Stimulated activated CD8-positive, alpha-beta memory T cell treated with anti-CD3 and anti-CD28 coated beads, Interleukin-2, amount 100 ng/mL, for 48 hours (primary cell): ENCODE measurements around the gene ME3.

Source experiments
- DNase-seq, 2 donors: peaks; one replicate each; pipeline ENCODE4 v3.0.0-alpha.2; 2020; ENCODE audit warnings: low read depth in 2 of 2

ME3 gene

GRCh38 chr11:86514453-86514852, 158.0 kb downstream of the ME3 start:
- DNase-seq, result no peak

- no peak for DNase-seq
Observed at GRCh38 chr11:86513746-86514373, 158.6 kb downstream of the ME3 start.

DNA sequence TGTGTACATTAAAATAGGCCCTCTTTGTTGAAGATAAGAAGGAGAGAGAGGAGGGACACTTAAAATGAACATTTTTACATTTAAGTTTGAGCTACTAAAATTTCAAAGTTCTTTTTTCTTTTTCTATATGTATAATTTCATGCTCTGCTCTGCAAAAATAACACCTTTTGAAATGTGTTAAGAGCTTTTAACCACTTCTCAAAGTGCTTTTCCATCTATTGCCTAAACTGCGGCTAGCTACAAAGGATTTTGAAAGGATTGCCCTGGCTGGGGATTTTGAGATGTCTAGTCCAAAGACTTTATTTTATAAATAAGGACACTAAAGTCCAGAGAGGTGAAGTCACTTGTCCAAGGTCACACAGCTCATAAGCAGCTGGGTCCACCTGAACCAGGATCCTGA, 159.3 kb downstream of the ME3 start:
- no peak for DNase-seq

- DNase-seq, result no peak
Observed at GRCh38 chr11:86511086-86511551, 161.3 kb downstream of the ME3 start.

GRCh38 chr11:86510674-86511073, 161.7 kb downstream of the ME3 start:
- DNase-seq, result no peak

DNA sequence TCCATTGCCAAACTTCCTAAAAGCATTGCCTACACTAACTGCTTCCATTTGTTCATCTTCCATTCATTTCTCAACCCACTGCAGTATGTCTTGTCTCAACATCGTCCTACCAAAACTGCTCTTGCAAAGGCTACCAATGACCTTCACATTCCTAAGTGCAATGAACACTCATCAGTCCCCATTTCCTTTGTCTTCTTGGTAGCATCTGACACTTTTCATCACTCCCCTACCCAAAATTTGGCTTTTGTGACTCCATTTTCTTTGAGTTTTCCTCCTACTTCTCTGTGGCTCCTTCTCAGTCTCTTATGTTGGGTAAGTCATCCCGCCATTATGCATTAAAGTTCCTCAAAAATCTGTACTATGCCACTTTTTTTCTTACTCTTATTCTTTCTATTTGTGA, 162.3 kb downstream of the ME3 start:
- no peak for DNase-seq

- DNase-seq, result no peak
Observed at GRCh38 chr11:86509588-86509974, 162.8 kb downstream of the ME3 start.

- no peak for DNase-seq
Observed at GRCh38 chr11:86508604-86509587, 163.5 kb downstream of the ME3 start.

- DNase-seq, result no peak
Observed at GRCh38 chr11:86507249-86507845, 165.1 kb downstream of the ME3 start.

GRCh38 chr11:86506235-86506634, 166.2 kb downstream of the ME3 start:
- DNase-seq, result no peak

DNA sequence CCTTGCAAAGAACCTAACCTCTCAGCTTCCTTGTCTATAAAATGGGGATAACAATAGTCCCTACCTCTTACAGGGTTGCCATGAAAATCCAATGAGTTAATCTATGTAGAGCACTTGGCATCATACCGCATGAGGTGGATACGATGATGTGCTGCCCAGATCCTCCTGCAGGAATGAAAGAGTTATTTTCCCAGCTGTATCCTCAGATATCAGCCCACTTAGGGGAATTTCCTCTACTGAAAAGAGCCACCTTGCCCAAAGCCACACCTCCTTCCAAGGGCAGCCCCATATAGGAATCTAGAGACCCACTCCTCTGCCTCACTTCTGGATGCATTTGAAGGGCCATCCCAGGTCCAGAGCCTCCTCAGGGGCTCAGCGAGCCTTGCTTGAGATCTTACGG, 169.3 kb downstream of the ME3 start:
- no peak for DNase-seq

GRCh38 chr11:86502137-86502642, 170.2 kb downstream of the ME3 start:
- no peak for DNase-seq

GRCh38 chr11:86500500-86501140, 171.8 kb downstream of the ME3 start:
- DNase-seq, result no peak

DNA sequence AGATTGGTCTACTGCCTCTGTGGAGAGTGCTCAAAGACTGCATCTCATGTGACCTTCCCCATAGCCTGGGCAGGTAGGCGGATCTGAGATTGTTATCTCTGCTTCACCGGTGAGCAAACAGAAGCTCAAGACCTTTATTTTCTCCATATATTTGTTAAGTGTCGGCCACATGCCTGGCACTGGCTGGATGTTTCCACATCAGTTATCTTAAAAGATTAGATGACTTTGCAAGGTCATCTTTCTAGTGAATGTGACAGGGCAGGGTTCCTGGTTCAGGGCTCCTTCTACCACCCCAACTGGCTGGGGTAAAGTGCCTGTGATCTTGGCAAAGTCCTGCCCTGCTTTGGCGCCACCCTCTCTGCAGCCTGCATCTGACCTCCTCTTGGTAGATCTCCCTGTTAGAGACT, 172.7 kb downstream of the ME3 start:
- DNase-seq, result no peak

DNA sequence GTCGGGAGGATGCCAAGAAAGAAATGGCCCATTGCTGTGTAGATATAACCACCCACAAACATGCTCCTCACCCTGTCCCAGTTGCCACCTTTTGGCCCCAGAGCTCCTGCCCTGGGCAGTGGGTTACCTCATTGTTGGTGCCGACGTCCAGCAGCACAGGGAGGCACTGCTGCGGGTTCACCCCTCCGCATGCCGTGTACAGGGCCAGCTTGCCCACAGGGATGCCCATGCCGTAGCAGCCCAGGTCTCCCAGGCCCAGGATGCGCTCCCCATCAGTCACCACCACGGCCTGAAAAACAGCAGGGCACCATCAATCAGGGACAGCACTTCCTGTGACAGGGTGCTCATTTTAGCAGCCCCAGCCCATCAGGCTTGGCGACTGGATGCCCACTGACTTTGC, 174.6 kb downstream of the ME3 start:
- DNase-seq, result no peak

DNA sequence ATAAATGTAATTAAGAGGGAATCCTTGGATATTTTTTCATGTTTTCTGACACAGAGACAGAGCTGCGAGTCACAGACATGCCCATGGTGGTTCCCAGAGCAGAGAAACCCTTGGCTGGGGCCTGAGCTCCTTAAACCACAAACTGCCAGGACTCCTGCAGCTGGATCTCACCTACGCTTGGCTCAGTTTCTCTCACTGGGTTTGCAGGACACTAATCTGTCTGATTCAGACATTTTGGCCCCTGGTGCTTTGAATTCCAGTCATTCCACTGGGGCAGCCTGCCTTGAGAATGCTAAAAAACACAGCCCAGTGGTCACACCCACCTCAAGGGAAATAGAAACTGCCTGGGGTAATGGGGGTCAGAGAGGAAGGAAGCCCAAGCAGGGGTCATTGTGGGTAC, 175.1 kb downstream of the ME3 start:
- DNase-seq, result no peak

GRCh38 chr11:86495351-86495750, 177.1 kb downstream of the ME3 start:
- DNase-seq, result no peak

DNA sequence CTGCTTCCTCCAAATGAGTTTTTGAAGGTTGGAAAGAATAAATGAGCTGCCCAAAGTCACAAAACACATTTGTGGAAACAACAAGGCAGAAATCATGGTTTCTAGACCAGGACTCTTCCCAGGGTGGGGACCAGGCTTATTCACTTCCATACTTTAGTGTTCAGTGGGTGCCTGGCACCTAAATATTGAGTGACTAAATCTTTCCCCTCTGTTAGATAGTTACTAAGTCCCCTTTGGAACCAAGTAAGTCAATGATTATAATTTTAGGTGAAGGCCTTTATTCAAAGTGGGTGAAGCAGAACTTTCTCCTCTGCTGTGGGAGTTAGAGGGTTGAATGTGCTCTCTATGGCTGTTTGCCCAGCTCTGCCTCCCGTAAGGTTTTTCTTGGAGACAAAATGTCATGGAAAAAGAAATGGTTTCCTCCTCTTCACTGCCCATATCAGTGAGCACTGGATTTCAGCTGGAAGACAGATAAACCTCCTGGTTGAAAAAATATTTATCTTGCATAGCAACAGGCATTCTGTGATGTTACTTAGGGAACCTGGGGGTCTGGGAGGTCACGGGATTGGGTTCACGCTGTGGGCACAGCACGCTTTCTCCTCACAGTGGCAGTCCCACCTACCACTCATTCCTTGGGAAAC, 179.9 kb downstream of the ME3 start:
- DNase-seq, result no peak

DNA sequence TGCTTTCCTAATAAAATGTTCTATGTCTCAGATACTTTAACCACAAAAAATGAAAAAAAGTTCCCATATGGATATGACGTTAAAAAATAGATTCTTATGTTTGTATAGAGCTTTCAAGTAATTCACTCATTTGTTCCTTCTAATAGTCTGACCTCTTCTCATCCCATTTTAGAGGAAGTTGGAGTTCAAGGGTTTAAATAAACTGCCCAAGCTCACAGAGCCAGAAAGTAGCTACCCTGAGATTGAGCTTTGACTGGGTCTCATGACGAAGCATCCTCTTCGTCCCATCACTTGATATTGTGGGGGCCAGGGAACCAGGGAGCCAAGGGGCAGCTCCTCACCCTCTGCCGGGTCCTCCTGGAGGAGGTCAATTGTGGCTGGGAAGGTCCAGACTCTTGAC, 181.4 kb downstream of the ME3 start:
- DNase-seq, result no peak

DNA sequence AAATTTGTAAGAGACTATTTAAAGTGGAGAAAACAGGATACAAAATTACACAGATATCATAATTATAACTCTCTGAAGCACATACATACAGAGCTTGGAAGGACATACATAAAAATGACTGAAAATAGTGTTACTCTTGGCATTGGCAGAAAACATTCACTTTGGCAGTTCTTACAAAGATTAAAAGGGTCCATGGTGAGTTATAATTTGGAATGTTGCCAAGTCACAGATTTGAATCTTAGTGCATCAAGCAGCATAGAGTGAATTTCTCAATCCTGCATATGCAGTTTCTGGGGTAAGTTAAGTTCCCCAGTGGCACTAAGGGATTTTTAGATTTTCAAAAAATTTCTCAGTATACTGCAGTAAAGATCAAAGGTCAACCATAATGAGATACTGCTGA, 181.8 kb downstream of the ME3 start:
- DNase-seq, result no peak

- no peak for DNase-seq
Observed at GRCh38 chr11:86489442-86489841, 183.0 kb downstream of the ME3 start.
